Gastrocnemius medialis (tissue), 4 donors: ENCODE measurements around the gene KIRREL3. TPM values are rescaled to one million over a fixed set of nuclear protein-coding genes. Genes with fewer than 3 reads are reported as not detected.

ENCODE experiments used
- ATAC-seq, 2 donors: fragments of 150-250 bp; one replicate each; pipeline ENCODE4 v1.9.1; 2016
- DNase-seq, 2 donors: peaks; one replicate each; pipeline ENCODE4 v3.0.0-alpha.2; 2019
- H3K27ac ChIP-seq, 4 donors: fragments of 200-600 bp; sonication (generic); 1 replicate in 1 of 4; 2 replicates in 3 of 4; pipeline ENCODE4 v1.5.1; 2016 to 2018; ENCODE audit warnings: mild to moderate bottlenecking in 2 of 4, moderate library complexity in 1 of 4
- H3K27me3 ChIP-seq, 3 donors: fragments of 200-600 bp; sonication (generic) in 2 of 3; 1 replicate in 1 of 3; 2 replicates in 2 of 3; pipeline versions ENCODE4 v1.5.1 to v1.6.0; 2016 to 2019; ENCODE audit warnings: mild to moderate bottlenecking in 1 of 3, moderate library complexity in 1 of 3
- H3K36me3 ChIP-seq, 2 donors: fragments of 200-600 bp; sonication (generic) in 1 of 2; one replicate each; pipeline ENCODE4 v1.5.1; 2017 to 2018
- H3K4me1 ChIP-seq, 2 donors: fragments of 200-600 bp; sonication (generic) in 1 of 2; one replicate each; pipeline ENCODE4 v1.5.1; 2016 to 2017; ENCODE audit warnings: mild to moderate bottlenecking in 2 of 2
- H3K4me3 ChIP-seq, 4 donors: fragments of 200-600 bp; sonication (generic) in 3 of 4; 1 replicate in 1 of 4; 2 replicates in 3 of 4; pipeline ENCODE4 v1.5.1; 2016 to 2019; ENCODE audit warnings: mild to moderate bottlenecking in 2 of 4
- H3K9me3 ChIP-seq, 3 donors: fragments of 200-600 bp; sonication (generic) in 2 of 3; 1 replicate in 1 of 3; 2 replicates in 2 of 3; pipeline ENCODE4 v1.5.1; 2016 to 2019
- CTCF ChIP-seq, 5 experiments: fragments of 450-650 bp in 3 of 5; fragments of 200-600 bp in 2 of 5; sonication (generic) in 2 of 5; IDR thresholded peaks in 4 of 5; conservative IDR thresholded peaks in 1 of 5; 1 replicate in 4 of 5; 2 replicates in 1 of 5; pipeline ENCODE4 v1.5.1; 2016 to 2019; ENCODE audit warnings: antibody characterized with exemption in 5 of 5, mild to moderate bottlenecking in 3 of 5, moderate library complexity in 3 of 5
- POLR2A ChIP-seq, 2 donors: fragments of 450-650 bp; IDR thresholded peaks; one replicate each; pipeline ENCODE4 v1.6.1; 2017; ENCODE audit warnings: antibody characterized with exemption in 2 of 2, mild to moderate bottlenecking in 2 of 2, moderate library complexity in 2 of 2
- in situ Hi-C, 4 donors: fragments of 200-750 bp; cut with MboI; loops; one replicate each; pipeline versions ENCODE4 v1.15.0 to v1.8.0; 2017; ENCODE audit warnings: low sequenced_read_pairs in 4 of 4
- intact Hi-C: fragments of 100-400 bp; cut with DNase I; formaldehyde crosslinking; loops from one replicate; pipeline ENCODE4 v1.15.1; 2023; ENCODE audit warnings: low total_unique reads
- total RNA-seq, 4 donors: library from RNA; depleted of rRNA; stranded (reverse); fragments of >200 nt; gene quantifications; one replicate each; pipeline versions ENCODE4 v1.1.0 to v1.2.3, GENCODE V29; 2016

The KIRREL3 gene
- total RNA-seq, 4 donors from 2014 or later = 0.10 TPM; not detected in 3

GRCh38 chr11:126943316-126943715 is 57.3 kb downstream of the KIRREL3 start:
- H3K36me3 ChIP-seq = no peaks in the 10 kb centered on the region
- in situ Hi-C loops = no loop called here
- no peak overlapping the region for H3K27ac ChIP-seq
- DNase-seq (no peak), ATAC-seq (no peak)
- no peak overlapping the region for H3K4me3 ChIP-seq
- no peaks in the 10 kb centered on the region for H3K4me1 ChIP-seq
- H3K27me3 ChIP-seq = no peaks in the 10 kb centered on the region
- intact Hi-C loops = no loop called here
- TF ChIP-seq POLR2A (IDR thresholded peaks at IDR 0.05) (no peak), CTCF (IDR thresholded peaks at IDR 0.05 in 4 of 5, conservative IDR thresholded peaks at IDR 0.05 in 1 of 5) (no peak)
- H3K9me3 ChIP-seq = no peaks in the 10 kb centered on the region

GRCh38 chr11:126942146-126942545 is 58.4 kb downstream of the KIRREL3 start:
- ATAC-seq = no peak
- Histone ChIP-seq H3K36me3 (no peaks in the 10 kb centered on the region), H3K27me3 (no peaks in the 10 kb centered on the region), H3K4me1 (no peaks in the 10 kb centered on the region), H3K9me3 (no peaks in the 10 kb centered on the region), H3K27ac (no peak overlapping the region), H3K4me3 (no peak overlapping the region)
- intact Hi-C loops (no loop called here), in situ Hi-C loops (no loop called here)
- no peak for DNase-seq
- no peak for TF ChIP-seq CTCF (IDR thresholded peaks at IDR 0.05 in 4 of 5, conservative IDR thresholded peaks at IDR 0.05 in 1 of 5)
- TF ChIP-seq POLR2A (IDR thresholded peaks at IDR 0.05) = no peak

GRCh38 chr11:126939552-126939951 is 61.0 kb downstream of the KIRREL3 start:
- no peak for ATAC-seq
- Histone ChIP-seq H3K4me1 (no peaks in the 10 kb centered on the region), H3K36me3 (no peaks in the 10 kb centered on the region), H3K4me3 (no peak overlapping the region), H3K9me3 (no peaks in the 10 kb centered on the region), H3K27me3 (no peaks in the 10 kb centered on the region), H3K27ac (no peak overlapping the region)
- no peak for DNase-seq
- intact Hi-C loops (no loop called here), in situ Hi-C loops (no loop called here)
- TF ChIP-seq CTCF (IDR thresholded peaks at IDR 0.05 in 4 of 5, conservative IDR thresholded peaks at IDR 0.05 in 1 of 5) (no peak), POLR2A (IDR thresholded peaks at IDR 0.05) (no peak)

GRCh38 chr11:126938718-126939117 is 61.9 kb downstream of the KIRREL3 start:
- H3K36me3 ChIP-seq = no peaks in the 10 kb centered on the region
- in situ Hi-C loops (no loop called here), intact Hi-C loops (no loop called here)
- no peaks in the 10 kb centered on the region for H3K9me3 ChIP-seq
- H3K4me1 ChIP-seq = no peaks in the 10 kb centered on the region
- no peaks in the 10 kb centered on the region for H3K27me3 ChIP-seq
- ATAC-seq (no peak), DNase-seq (no peak)
- H3K4me3 ChIP-seq = no peak overlapping the region
- H3K27ac ChIP-seq = no peak overlapping the region
- TF ChIP-seq CTCF (IDR thresholded peaks at IDR 0.05 in 4 of 5, conservative IDR thresholded peaks at IDR 0.05 in 1 of 5) (no peak), POLR2A (IDR thresholded peaks at IDR 0.05) (no peak)

- H3K36me3 ChIP-seq = no peaks in the 10 kb centered on the region
- H3K4me1 ChIP-seq = no peaks in the 10 kb centered on the region
- intact Hi-C loops (no loop called here), in situ Hi-C loops (no loop called here)
- TF ChIP-seq POLR2A (IDR thresholded peaks at IDR 0.05) = no peak
- TF ChIP-seq CTCF (IDR thresholded peaks at IDR 0.05 in 4 of 5, conservative IDR thresholded peaks at IDR 0.05 in 1 of 5) = no peak
- no peak for DNase-seq
- H3K4me3 ChIP-seq = no peak overlapping the region
- H3K27me3 ChIP-seq = no peaks in the 10 kb centered on the region
- no peak overlapping the region for H3K27ac ChIP-seq
- no peaks in the 10 kb centered on the region for H3K9me3 ChIP-seq
- no peak for ATAC-seq
These were observed 70.3 kb downstream of the KIRREL3 start for GRCh38 chr11:126930091-126930841.
